GM21786 (cell line): ENCODE measurements around the gene PPIC.

Experiments used
- ATAC-seq: cut with Tn5 transposase; IDR thresholded peaks from one replicate; pipeline ENCODE4 v1.9.1; 2021; ENCODE audit not compliant: unreplicated experiment

The PPIC gene

GRCh38 chr5:123036391-123037103, at the start of gene PPIC:
PPIC (minus strand) TSS chr5:123036725; CDS start chr5:123036625, 100 bp downstream.
- peak; percentile 55 for ATAC-seq

DNA sequence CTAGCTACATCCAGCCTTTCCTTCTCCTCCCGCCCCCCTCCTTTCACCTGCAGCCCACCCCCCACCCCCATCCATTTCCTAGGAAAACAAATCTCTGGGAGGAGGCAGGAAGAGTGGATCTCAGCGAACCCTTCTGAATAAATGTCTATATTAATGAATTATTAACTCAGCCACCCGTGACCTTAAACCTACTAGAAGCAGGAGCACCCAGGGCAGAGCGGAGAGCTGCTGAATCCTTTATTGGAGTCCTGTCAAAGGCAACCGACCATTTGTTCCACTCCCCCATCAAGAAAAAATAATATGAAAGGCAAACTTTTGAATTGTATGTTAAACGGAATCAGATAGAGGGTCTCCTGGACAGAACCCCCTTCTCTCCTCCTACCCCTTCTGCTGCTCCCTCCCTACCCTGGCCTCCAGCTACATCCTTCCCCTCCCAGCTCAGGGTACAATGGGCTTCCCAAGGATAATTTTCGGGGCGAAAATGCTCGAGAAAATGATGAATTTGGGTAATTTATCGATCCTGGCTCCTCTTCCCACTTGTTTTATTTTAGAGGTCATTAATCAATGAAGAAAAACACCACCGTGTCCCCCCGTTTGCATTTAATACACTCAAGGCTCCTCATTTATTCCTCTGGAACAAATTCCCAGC, 49.2 kb upstream of the PPIC start:
- ATAC-seq, result no peak

GRCh38 chr5:123084730-123085605, 48.4 kb upstream of the PPIC start:
- ATAC-seq, result no peak

DNA sequence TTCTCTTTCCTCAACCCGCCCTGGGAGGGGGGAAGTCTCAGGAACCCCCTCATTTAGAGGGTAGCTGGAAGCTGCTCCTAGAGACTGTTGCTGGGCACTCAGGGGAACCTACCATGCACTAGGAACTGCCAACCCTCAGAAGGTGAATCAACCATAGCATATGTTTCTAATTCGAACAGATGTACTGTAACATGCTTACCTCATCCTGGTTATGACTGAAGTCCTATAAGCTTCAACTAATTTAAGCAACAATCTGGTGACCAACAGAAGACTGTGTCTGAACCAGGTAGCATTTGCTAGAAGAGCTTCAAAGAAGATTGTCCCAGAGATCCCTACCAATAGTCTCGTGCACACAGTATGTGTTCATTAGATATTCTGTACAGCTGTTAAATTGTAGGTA, 46.8 kb upstream of the PPIC start:
- ATAC-seq, result no peak

DNA sequence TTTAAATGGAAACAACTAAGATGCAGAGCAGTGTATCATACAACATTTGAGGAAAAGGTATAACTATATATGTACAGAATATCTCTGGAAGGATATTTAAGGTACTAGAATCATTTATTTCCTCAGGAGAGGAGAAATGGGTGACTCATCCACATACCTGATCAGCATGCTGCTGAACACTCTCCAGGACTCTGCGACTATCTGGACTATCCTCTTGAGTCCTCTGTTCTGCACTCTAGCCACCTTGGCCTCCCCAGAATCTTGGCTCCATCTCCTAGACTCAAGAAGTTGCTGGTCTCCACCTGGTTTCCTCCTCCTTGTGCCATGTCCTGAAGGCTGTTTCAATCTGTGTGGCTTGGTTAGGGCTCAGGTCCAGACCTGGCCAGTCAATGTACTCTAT, 43.7 kb upstream of the PPIC start:
- no peak for ATAC-seq

DNA sequence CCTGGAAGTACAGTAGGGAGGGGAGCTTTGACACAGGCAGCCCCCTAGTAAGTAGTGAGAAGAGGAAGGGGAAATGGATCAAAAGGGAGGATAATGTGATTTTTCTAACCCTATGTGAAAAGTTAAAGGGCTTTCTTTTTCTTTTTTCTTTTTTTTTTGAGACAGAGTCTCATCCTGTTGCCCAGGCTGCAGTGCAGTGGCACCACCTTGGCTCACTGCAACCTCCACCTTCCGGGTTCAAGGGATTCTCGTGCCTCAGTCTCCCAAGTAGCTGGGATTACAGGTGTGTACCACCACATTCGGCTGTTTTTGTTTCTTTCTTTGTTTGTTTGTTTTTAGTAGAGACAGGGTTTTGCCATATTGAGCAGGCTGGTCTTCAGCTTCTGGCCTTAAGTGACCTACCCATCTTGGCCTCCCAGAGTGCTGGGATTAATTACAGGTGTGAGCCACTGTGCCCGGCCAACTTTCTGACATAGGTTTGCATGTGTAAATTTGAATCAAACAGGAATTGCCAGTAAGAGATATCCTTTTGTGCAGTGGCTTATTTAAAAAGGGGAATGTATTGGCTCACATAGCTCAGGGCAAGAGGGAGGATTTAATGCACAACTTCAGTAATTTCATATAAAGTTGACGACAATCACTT, 39.1 kb upstream of the PPIC start:
- ATAC-seq, result no peak

DNA sequence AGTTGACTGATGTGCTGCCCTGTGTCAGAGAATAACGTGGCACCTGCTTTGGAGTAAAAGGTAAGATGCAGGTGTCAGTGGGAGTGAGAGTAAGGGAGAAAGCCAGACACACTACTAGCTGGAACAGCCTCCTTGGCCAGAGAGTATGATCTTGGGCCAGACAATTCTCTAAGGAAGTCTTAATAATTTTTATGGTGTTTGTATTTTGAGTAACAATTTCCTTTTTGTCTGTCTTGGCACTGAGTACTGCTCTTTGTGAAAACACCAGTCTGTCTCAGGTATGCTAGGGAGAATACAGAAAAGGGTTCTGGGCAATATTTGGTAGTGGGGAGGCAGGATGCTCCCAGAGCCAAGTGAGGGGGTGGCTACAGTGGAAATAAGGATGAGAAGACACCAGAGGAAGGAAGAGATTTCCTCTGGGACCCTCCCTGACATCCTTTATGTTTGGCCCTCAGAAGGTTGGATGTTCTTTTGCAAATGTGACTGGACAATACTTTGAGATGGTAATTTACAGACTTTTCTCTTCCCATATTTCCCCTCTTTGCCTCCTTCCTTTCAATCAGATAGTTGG, 31.9 kb upstream of the PPIC start:
- no peak for ATAC-seq

DNA sequence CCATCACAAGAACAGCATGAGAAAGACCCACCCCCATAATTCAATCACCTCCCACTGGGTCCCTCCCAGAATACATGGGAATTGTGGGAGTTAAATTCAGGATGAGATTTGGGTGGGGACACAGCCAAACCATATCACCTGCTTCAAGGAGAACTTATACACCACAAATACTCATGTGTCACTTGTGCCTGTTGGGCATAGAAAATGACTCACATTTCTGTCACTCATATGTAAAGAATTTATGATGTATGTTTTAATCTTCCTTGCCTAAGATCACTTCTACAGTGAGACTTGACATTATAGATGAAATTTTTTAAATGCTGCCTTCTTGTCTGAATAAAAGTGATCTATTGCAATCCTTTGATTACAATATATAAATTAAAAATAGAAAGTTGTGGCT, 29.5 kb upstream of the PPIC start:
- no peak for ATAC-seq

GRCh38 chr5:123059455-123059854, 22.9 kb upstream of the PPIC start:
- no peak for ATAC-seq

DNA sequence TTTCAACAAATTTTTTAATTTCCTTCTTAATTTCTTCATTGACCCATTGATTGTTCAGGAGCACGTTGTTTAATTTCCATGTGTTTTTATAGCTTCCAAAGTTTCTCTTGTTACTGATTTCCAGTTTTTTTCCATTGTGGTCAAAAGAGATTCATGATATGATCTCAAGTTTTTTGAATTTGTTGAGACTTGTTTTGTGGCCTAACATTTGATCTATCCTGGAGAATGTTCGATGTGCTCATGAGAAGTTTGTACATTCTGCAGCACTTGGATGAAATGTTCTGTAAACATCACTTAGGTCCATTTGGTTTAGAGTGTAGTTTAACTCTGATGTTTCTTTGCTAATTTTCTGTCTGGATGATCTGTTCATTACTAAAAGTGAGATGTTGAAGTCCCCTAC, 14.7 kb upstream of the PPIC start:
- ATAC-seq, result no peak

GRCh38 chr5:123047706-123048105, 11.2 kb upstream of the PPIC start:
- ATAC-seq, result no peak

DNA sequence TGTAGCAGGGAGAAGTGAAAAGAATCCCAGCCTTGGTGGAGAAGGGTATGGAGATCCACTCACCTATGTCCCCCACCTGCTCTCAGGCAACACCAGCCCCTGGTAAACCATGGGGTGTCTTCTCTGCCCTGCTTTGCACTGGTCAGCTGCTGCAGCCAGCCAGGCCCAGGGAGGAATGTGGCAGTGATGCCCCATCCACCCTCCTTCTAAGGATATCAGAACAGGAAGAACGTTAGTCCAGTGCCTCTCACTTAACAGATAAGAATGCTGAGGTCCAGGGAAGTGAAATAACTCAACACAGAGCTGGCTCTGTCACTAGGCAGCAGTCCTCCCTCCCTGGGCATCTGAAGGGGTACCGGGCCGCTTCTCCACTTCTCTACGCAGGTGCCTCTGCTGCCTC, 9.7 kb upstream of the PPIC start:
- no peak for ATAC-seq

DNA sequence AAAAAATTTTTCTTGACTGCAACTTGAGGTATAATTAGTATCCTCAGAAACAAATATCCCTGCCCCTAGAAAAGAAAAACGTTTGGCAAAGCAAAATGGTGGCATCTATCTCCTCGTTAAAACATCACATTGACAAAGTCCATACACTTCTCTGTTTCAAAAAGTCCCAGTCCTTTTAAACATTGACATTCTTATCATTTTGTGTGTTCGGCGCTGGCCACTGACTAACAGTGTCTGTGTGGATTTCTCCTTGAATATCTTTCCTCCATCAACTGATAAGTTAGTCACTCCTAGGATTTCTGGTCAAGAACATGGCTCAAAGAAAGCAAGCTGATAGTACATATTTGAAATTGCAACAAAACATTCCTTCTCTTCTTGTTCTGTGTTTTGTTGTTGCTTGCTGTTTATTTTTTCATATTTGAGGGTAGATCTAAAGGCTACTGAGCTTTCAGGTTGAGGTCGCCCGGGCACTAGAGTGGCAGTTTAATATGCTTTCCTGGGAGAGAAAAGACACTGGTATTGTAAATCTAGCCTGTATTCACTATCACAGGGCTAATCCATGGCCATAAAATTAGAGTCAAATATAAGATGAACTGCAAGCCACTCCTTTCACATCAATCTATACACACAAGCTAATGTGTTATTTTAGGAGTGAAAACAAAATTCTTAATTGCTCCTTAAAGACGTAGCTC, 8.5 kb upstream of the PPIC start:
- no peak for ATAC-seq

DNA sequence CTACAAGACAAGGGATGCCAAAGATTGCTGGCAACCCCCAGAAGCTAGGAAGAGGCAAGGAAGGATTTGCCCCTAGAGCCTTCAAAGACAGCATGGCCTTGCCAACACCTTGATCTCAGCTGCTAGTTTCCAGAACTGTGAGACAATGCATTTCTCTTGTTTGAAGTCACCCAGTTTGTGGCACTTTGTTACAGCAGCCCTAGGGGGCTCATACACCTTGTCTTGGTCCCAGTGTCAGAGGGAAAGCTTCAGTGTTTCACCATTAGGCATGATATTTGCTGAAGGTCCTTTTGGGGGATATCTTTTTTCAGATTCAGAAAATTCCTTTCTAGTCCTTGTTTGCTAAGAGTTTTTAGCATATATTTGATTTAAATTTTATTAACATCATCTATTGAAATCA, 3.1 kb upstream of the PPIC start:
- no peak for ATAC-seq

DNA sequence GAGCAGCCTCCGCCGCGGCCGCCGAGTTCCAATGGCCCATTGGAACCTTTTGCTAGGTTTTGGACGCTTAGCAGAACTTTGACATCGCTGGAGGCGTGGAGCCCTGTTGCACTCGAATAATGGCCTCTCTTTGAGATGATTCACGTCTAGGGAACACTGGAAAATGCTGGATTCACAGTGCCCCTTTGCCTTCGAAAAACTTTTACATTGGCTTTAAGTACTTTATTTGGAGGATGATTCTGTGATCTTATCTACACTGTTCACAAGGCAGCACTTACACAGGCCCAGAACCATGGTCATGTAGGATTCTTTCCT, 536 bp upstream of the PPIC start:
- ATAC-seq, result no peak

GRCh38 chr5:123035918-123036390, 571 bp downstream of the PPIC start:
- ATAC-seq, result peak; percentile 7

DNA sequence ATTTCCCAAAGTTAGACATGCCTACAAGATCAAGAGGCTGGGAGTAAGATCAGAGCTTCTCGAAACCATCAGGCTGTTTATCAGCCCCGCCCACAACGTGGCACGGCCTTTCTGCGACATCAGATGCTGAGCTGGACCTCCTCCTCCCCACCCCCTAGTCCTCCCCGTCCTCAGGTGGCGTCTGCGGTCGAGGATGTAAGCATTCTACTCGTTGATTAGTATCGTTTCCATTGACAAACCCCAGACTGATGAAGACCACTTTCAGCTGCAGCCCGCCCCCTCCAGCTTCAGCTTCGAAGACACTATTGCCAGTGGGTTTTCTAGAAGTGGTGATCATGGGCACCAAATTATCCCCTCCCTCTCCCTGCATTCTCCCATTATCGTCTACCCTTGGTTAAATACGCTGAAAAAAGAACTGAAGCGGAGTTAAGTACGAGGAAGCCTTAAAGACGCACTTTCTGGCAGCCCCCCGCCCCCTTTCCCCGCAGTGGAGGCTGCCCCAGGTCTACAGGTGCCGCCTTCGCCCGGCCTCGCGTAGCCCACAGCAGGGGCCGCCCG, 1.1 kb downstream of the PPIC start:
- ATAC-seq, result peak; percentile 29

- no peak for ATAC-seq
These were observed 3.3 kb downstream of the PPIC start for GRCh38 chr5:123033157-123033671.

DNA sequence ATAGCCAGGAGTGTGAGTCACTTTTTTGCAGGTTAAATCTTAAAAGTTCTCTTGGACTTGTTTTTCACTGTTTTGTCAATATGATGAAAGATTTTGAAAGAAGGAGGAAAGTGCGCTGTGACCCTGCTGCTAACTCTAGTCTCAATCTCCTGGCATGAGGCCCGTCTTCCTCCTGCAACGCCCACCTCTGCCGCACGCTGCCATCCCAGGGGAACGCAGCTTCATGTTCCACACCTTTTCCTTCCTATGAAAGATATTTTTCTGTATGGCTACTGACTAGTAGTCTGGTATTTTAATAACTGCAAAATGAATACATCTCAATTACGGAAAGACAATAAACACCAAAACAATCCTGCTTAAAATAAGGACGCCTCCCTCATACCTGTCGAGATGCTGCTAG, 8.3 kb downstream of the PPIC start:
- ATAC-seq, result no peak

DNA sequence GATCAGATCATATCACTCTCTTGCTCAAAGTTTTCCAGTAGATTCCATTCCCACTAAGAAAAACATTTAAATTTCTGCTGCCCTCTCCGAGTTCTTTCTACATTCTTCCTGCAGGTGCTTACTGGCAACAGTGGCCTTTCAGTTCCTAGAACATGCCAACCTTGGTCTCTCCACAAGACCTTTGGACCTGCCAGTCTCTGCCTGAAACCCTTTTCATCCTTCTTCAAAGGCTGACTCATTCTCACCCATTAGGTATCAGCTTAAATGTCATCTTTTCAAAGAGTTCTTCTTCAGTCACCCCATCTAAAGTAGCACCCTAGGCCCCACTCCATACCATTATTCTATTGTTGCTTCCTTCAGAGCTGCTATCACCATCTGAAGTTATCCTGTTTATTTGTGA, 21.8 kb downstream of the PPIC start:
- no peak for ATAC-seq
